Stomach (tissue), 4 donors: Measurements from ENCODE around the gene GRIK1.

Source experiments
- CTCF ChIP-seq, 7 experiments: fragments of 450-650 bp in 4 of 7; fragments of 200-600 bp in 3 of 7; sonication (generic) in 3 of 7; IDR thresholded peaks; one replicate each; pipeline ENCODE4 v1.5.1; 2016 to 2019; ENCODE audit warnings: antibody characterized with exemption in 7 of 7, control low read depth in 2 of 7, mild to moderate bottlenecking in 1 of 7
- POLR2A ChIP-seq, 4 donors: fragments of 450-650 bp; IDR thresholded peaks; one replicate each; pipeline ENCODE4 v1.6.1; 2016; ENCODE audit warnings: antibody characterized with exemption in 4 of 4, control low read depth in 2 of 4, mild to moderate bottlenecking in 1 of 4, moderate library complexity in 1 of 4
- POLR2AphosphoS5 ChIP-seq, 3 donors: sonication (generic); formaldehyde crosslinking; IDR thresholded peaks; one replicate each; pipeline ENCODE4 v1.6.1; 2016; ENCODE audit warnings: antibody characterized with exemption in 3 of 3

- TF ChIP-seq CTCF (IDR thresholded peaks at IDR 0.05) (no peak), POLR2A (IDR thresholded peaks at IDR 0.05) (no peak), POLR2AphosphoS5 (IDR thresholded peaks at IDR 0.05) (no peak)
Measured at GRCh38 chr21:29928537-29928936, 11.3 kb downstream of the GRIK1 start.
